IMR-90 (cell line): ENCODE measurements around the gene C3orf33. TPM values are rescaled to one million over a fixed set of nuclear protein-coding genes. Genes with fewer than 3 reads are reported as not detected.
A peak's percentile ranks its signal among the peaks of the same experiment; 100 is the strongest.

Experiments used
- ATAC-seq: fragments of 200-7000 bp; cut with Tn5 transposase; 2 replicates; pipeline ENCODE4 v1.9.1; 2020; ENCODE audit warnings: low read depth, mild to moderate bottlenecking, moderate library complexity
- BruUV-seq: library from RNA; stranded (reverse); fragments of 400-500 nt; replicated peaks from 2 replicates; lab custom pipeline; 2021; lab: Mats Ljungman, UMichigan
- CTCF ChIA-PET: fragments of 300-600 bp; formaldehyde crosslinking; extraction: SDS; loops from one replicate; lab custom pipeline; 2021; ENCODE audit warnings: antibody characterized with exemption; lab: Yijun Ruan, JAX
- POLR2A ChIA-PET: fragments of 300-600 bp; sonication (Branson Sonifier 250); formaldehyde crosslinking; loops from one replicate; lab custom pipeline; 2022; ENCODE audit warnings: antibody characterized with exemption; ENCODE audit not compliant: unreplicated experiment; lab: Charles Lee
- DNase-seq: peaks from one replicate; pipeline ENCODE4 v3.0.0; 2013
- H2AFZ ChIP-seq: replicated peaks from 2 replicates; pipeline ENCODE3; 2013; ENCODE audit warnings: low read length, mild to moderate bottlenecking; ENCODE audit not compliant: poor library complexity
- H2AK5ac ChIP-seq: 2 replicates; pipeline ENCODE4 v1.6.1; 2013; ENCODE audit warnings: low read depth, low read length, inconsistent platforms
- H2AK9ac ChIP-seq: replicated peaks from 2 replicates; pipeline ENCODE3; 2013; ENCODE audit warnings: mild to moderate bottlenecking, low read depth, low read length, moderate library complexity; ENCODE audit not compliant: poor library complexity
- H2BK120ac ChIP-seq: 2 replicates; pipeline ENCODE4 v1.6.1; 2013; ENCODE audit warnings: low read depth, low read length, inconsistent platforms
- H2BK15ac ChIP-seq: 3 replicates; pipeline ENCODE4 v1.6.1; 2013; ENCODE audit warnings: low read depth, low read length, inconsistent platforms
- H2BK20ac ChIP-seq: 2 replicates; pipeline ENCODE4 v1.6.1; 2013; ENCODE audit warnings: low read depth, mild to moderate bottlenecking, inconsistent platforms, low read length, moderate library complexity
- H2BK5ac ChIP-seq: 2 replicates; pipeline ENCODE4 v1.6.1; 2013; ENCODE audit warnings: mild to moderate bottlenecking, low read depth, low read length, inconsistent platforms; ENCODE audit not compliant: poor library complexity, severe bottlenecking
- H3K14ac ChIP-seq: replicated peaks from 2 replicates; pipeline ENCODE4 v1.6.1; 2013; ENCODE audit warnings: low read depth, low read length, inconsistent platforms
- H3K18ac ChIP-seq: 2 replicates; pipeline ENCODE4 v1.6.1; 2013; ENCODE audit warnings: low read depth, low read length, control low read depth
- H3K23ac ChIP-seq: 2 replicates; pipeline ENCODE4 v1.6.1; 2013; ENCODE audit warnings: low read depth, low read length, inconsistent platforms
- H3K27ac ChIP-seq: 2 replicates; pipeline ENCODE4 v1.5.1; 2013; ENCODE audit warnings: mild to moderate bottlenecking, control low read depth, low read length; ENCODE audit not compliant: insufficient read depth
- H3K27me3 ChIP-seq: 2 replicates; pipeline ENCODE4 v1.6.1; 2013; ENCODE audit warnings: low read length; ENCODE audit not compliant: control insufficient read depth, insufficient read depth
- H3K36me3 ChIP-seq: 2 replicates; pipeline ENCODE4 v1.6.1; 2013; ENCODE audit warnings: low read length, mixed read lengths; ENCODE audit not compliant: control insufficient read depth, insufficient read depth
- H3K4ac ChIP-seq: 2 replicates; pipeline ENCODE4 v1.6.1; 2013; ENCODE audit warnings: low read depth, low read length, inconsistent platforms
- H3K4me1 ChIP-seq: 2 replicates; pipeline ENCODE4 v1.6.1; 2013; ENCODE audit warnings: low read length, mixed read lengths; ENCODE audit not compliant: control insufficient read depth, insufficient read depth
- H3K4me2 ChIP-seq: 2 replicates; pipeline ENCODE4 v1.6.1; 2013; ENCODE audit warnings: low read depth, mild to moderate bottlenecking, control low read depth, low read length, moderate library complexity
- H3K4me3 ChIP-seq: 2 replicates; pipeline ENCODE4 v1.5.1; 2013; ENCODE audit warnings: low read depth, mild to moderate bottlenecking, control low read depth, low read length, moderate library complexity; ENCODE audit not compliant: insufficient read depth
- H3K56ac ChIP-seq: 2 replicates; pipeline ENCODE4 v1.6.1; 2013; ENCODE audit warnings: low read length, inconsistent platforms; ENCODE audit not compliant: insufficient read depth; ENCODE audit errors: extremely low read depth
- H3K79me1 ChIP-seq, 2 experiments: 2 replicates each; pipeline ENCODE4 v1.6.1; 2013; ENCODE audit warnings: low read length in 2 of 2, inconsistent platforms in 1 of 2, low read depth in 1 of 2
- H3K9ac ChIP-seq: 2 replicates; pipeline ENCODE4 v1.6.1; 2013; ENCODE audit warnings: low read depth, low read length, control low read depth
- H3K9me1 ChIP-seq: 2 replicates; pipeline ENCODE4 v1.6.1; 2013; ENCODE audit warnings: low read length, inconsistent platforms; ENCODE audit not compliant: insufficient read depth
- H3K9me3 ChIP-seq: 2 replicates; pipeline ENCODE4 v1.6.1; 2013; ENCODE audit warnings: low read length; ENCODE audit not compliant: control insufficient read depth, insufficient read depth
- H4K20me1 ChIP-seq: 2 replicates; pipeline ENCODE4 v1.6.1; 2013; ENCODE audit warnings: low read length, inconsistent platforms; ENCODE audit not compliant: insufficient read depth
- H4K5ac ChIP-seq: 2 replicates; pipeline ENCODE4 v1.6.1; 2013; ENCODE audit warnings: mild to moderate bottlenecking, low read depth, low read length, control low read depth
- H4K8ac ChIP-seq, 2 experiments: 2 replicates each; pipeline ENCODE4 v1.6.1; 2013; ENCODE audit warnings: low read depth in 2 of 2, low read length in 2 of 2, control low read depth in 1 of 2, inconsistent platforms in 1 of 2
- H4K91ac ChIP-seq: 2 replicates; pipeline ENCODE4 v1.6.1; 2013; ENCODE audit warnings: low read depth, low read length, inconsistent platforms; ENCODE audit not compliant: insufficient read depth
- BHLHE40 ChIP-seq: fragments of 150-350 bp; IDR thresholded peaks from 2 replicates; pipeline ENCODE4 v1.6.1; 2016; ENCODE audit warnings: mild to moderate bottlenecking, low read depth, low read length
- CTCF ChIP-seq: conservative IDR thresholded peaks from 2 replicates; pipeline ENCODE4 v1.5.1; 2012; ENCODE audit warnings: mild to moderate bottlenecking, low read depth, low read length, improper control_type of control experiment
- FOS ChIP-seq: fragments of 150-350 bp; IDR thresholded peaks from 2 replicates; pipeline ENCODE4 v1.6.1; 2016; ENCODE audit warnings: low read depth, low read length
- MAZ ChIP-seq: IDR thresholded peaks from 2 replicates; pipeline ENCODE4 v1.6.1; 2012; ENCODE audit warnings: low read depth, mild to moderate bottlenecking, low read length, improper control_type of control experiment, moderate library complexity, borderline replicate concordance
- NFE2L2 ChIP-seq: fragments of 150-350 bp; IDR thresholded peaks from 2 replicates; pipeline ENCODE4 v1.6.1; 2016; ENCODE audit warnings: low read depth, mild to moderate bottlenecking, low read length
- POLR2A ChIP-seq: IDR thresholded peaks from 2 replicates; pipeline ENCODE4 v1.6.1; 2012; ENCODE audit warnings: mild to moderate bottlenecking, low read depth, low read length
- RAD21 ChIP-seq: IDR thresholded peaks from 2 replicates; pipeline ENCODE4 v1.6.1; 2012; ENCODE audit warnings: low read length, improper control_type of control experiment
- RCOR1 ChIP-seq: IDR thresholded peaks from 2 replicates; pipeline ENCODE4 v1.6.1; 2012; ENCODE audit warnings: mild to moderate bottlenecking, low read length, improper control_type of control experiment; ENCODE audit not compliant: insufficient replicate concordance
- SMC3 ChIP-seq: fragments of 150-350 bp; IDR thresholded peaks from 2 replicates; pipeline ENCODE4 v1.6.1; 2016; ENCODE audit warnings: low read depth, mild to moderate bottlenecking, antibody characterized with exemption, low read length, moderate library complexity
- WGBS, 2 experiments: methylation state at CpG; one replicate each; pipeline versions ENCODE4 v1.1.5 to v1.1.7; 2013; ENCODE audit warnings: missing lambda C conversion rate in 2 of 2; ENCODE audit not compliant: insufficient read length in 1 of 2; ENCODE audit errors: extremely low coverage in 2 of 2; 5-methylcytosine and 5-hydroxymethylcytosine counted together
- dilution Hi-C: fragments of 300-500 bp; cut with HindIII; formaldehyde crosslinking; loops from one replicate; pipeline ENCODE4 v1.14.3; 2018; ENCODE audit warnings: low sequenced_read_pairs; ENCODE audit not compliant: unreplicated experiment
- in situ Hi-C: fragments of 300-500 bp; cut with MboI; formaldehyde crosslinking; loops from 3 replicates; pipeline ENCODE4 v1.14.3; 2019; ENCODE audit warnings: low sequenced_read_pairs, inconsistent platforms, mixed read lengths
- intact Hi-C: fragments of 100-400 bp; cut with micrococcal nuclease; formaldehyde crosslinking; loops from 2 replicates; pipeline ENCODE4 v1.10.0; 2022
- polyA plus RNA-seq, 3 experiments: library from polyadenylated mRNA; depleted of rRNA; stranded (reverse); fragments of >200 nt; gene quantifications; 2 replicates each; pipeline ENCODE4 v1.2.3, GENCODE V29; 2012; ENCODE audit warnings: low replicate concordance in 1 of 3
- total RNA-seq: library from RNA; depleted of rRNA; stranded (reverse); fragments of >200 nt; gene quantifications from 2 replicates; pipeline ENCODE4 v1.2.3, GENCODE V29; 2012
- TF ChIP-seq, protein P1 (sequence below): fragments of 150-350 bp; IDR thresholded peaks from 2 replicates; pipeline ENCODE4 v1.6.1; 2017; ENCODE audit warnings: mild to moderate bottlenecking, antibody characterized with exemption, low read length, low read depth
- TF ChIP-seq, protein P2 (sequence below): fragments of 150-350 bp; IDR thresholded peaks from 2 replicates; pipeline ENCODE4 v1.6.1; 2016; ENCODE audit warnings: low read depth, mild to moderate bottlenecking, low read length, moderate library complexity, borderline replicate concordance

Gene C3orf33
- total and polyA plus RNA-seq, 2 of the 4 experiments (the other 2 are of a cell fraction): 0.72 to 1.2 TPM

DNA sequence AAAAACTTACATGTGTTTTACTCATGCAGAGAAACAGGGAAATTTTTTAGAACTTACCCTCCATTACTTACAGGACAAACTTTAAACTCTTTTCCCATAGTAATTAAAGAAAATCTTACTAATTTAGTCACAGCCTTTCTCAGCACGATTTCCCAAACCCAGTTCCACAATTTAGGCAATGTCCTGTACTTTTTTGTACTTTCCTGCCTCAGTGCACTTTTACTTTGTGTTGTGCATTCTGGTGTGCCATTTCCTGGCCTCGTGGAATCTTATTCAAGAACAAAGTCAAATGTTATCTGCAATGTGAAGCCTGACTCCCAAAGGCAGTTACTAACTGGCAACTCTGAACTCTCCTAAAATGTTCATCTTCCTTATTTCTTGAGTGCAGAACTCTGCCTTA lies 46.3 kb upstream of the C3orf33 start:
- no peak overlapping the region for H2BK20ac ChIP-seq
- intact Hi-C loops: loop anchor here (10.0 kb wide), 1 partner anchor 1518 kb away; no protein-coding TSS in a partner anchor
- POLR2A ChIA-PET: no interaction called here

More for the DNA sequence above, 46.3 kb upstream of the C3orf33 start:
- ATAC-seq: no peak
- CTCF ChIA-PET: no interaction called here
- Histone ChIP-seq H3K4me3 (peak overlapping the region; percentile 63), H3K9ac (peak overlapping the region; percentile 55; the same call in 1 of the 2 replicates), H4K20me1 (peaks cover 5% of the 10 kb centered on the region; the same call in 1 of the 2 replicates), H3K9me3 (no peaks in the 10 kb centered on the region), H3K27me3 (no peaks in the 10 kb centered on the region), H3K4me1 (no peaks in the 10 kb centered on the region), H2AK9ac (no peak overlapping the region), H3K9me1 (no peaks in the 10 kb centered on the region), H3K4ac (no peak overlapping the region), H3K56ac (no peak overlapping the region), H4K91ac (no peak overlapping the region), H3K23ac (peak overlapping the region; percentile 41; the same call in 1 of the 2 replicates), H3K4me2 (peak overlapping the region; percentile 99), H4K8ac (no peak overlapping the region), H2BK15ac (no peak overlapping the region), H3K79me1 (peaks cover 3 to 31% of the 10 kb centered on the region in 2 experiments; a peak in 3 of 4 replicates), H2AK5ac (no peak overlapping the region), H3K14ac (no peak overlapping the region), H2BK5ac (peak overlapping the region; percentile 48), H2BK120ac (no peak overlapping the region), H3K18ac (no peak overlapping the region), H3K27ac (no peak overlapping the region), H2AFZ (no peak overlapping the region), H3K36me3 (peaks cover 4% of the 10 kb centered on the region; the same call in 1 of the 2 replicates), H4K5ac (no peak overlapping the region)
- no TSS peak for BruUV-seq
- no peak for TF ChIP-seq MAZ
- TF ChIP-seq BHLHE40: no peak
- no peak for TF ChIP-seq RCOR1
- TF ChIP-seq NFE2L2: no peak
- TF ChIP-seq SMC3: no peak
- no peak for TF ChIP-seq CTCF
- no peak for TF ChIP-seq POLR2A
- TF ChIP-seq, protein P1, sequence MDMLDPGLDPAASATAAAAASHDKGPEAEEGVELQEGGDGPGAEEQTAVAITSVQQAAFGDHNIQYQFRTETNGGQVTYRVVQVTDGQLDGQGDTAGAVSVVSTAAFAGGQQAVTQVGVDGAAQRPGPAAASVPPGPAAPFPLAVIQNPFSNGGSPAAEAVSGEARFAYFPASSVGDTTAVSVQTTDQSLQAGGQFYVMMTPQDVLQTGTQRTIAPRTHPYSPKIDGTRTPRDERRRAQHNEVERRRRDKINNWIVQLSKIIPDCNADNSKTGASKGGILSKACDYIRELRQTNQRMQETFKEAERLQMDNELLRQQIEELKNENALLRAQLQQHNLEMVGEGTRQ: no peak
- no peak for TF ChIP-seq FOS
- TF ChIP-seq, protein P2, sequence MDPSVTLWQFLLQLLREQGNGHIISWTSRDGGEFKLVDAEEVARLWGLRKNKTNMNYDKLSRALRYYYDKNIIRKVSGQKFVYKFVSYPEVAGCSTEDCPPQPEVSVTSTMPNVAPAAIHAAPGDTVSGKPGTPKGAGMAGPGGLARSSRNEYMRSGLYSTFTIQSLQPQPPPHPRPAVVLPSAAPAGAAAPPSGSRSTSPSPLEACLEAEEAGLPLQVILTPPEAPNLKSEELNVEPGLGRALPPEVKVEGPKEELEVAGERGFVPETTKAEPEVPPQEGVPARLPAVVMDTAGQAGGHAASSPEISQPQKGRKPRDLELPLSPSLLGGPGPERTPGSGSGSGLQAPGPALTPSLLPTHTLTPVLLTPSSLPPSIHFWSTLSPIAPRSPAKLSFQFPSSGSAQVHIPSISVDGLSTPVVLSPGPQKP: no peak
- no peak for TF ChIP-seq RAD21
- in situ Hi-C loops (no loop called here), dilution Hi-C loops (no loop called here)
- 100% methylated on average over 1 of the region's 2 CpGs; no CpG with 5 or more reads in 1 of the 2 experiments for WGBS, 2 experiments
- no peak for DNase-seq
